IPS DF 4.7 (cell line): Measurements from ENCODE around the gene KDM2B.

Source experiments
- DNase-seq: peaks from one replicate; pipeline ENCODE4 v3.0.0-alpha.2; 2013; ENCODE audit warnings: low spot score; ENCODE audit errors: extremely low read depth

The KDM2B gene

DNA sequence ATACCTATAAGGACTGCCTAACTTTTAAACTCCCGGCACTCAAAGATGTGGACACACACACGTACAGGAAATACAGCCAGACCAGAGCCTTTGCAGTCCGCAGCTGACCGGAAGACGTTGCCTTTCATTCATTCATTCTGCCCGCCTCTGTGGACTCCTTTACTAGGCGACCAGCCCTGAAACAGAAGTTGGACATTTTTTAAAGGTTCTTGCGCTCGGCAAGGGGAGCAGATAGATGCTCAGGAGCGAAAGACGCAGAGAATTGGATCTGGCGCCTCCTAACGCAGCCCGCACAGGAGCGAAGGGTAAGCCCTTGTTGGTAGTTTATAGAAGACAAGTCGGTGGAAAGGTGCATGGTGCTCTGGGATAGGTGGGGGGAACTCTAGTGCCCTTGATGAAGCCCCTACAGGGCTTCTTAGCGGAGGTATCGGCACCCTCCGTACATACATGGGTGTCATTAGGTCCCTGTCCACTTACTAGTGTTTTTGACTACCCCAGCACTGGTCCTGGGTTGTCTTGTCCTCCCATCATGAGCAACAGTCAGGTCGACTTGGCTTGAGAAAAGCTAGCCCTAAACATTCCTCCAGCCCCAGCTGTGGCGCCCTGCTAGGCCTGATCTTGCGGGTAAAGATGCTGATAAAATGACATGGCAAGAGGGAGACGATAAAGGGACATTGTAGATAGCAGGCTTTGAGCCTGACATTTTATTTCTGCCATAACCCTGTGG lies at the start of gene KDM2B:
Gene KDM2B, minus strand, starts transcription at position 65 of the 727 bp plus-strand sequence. CDS start 112 bp downstream, outside the sequence.
- DNase-seq, result no peak

DNA sequence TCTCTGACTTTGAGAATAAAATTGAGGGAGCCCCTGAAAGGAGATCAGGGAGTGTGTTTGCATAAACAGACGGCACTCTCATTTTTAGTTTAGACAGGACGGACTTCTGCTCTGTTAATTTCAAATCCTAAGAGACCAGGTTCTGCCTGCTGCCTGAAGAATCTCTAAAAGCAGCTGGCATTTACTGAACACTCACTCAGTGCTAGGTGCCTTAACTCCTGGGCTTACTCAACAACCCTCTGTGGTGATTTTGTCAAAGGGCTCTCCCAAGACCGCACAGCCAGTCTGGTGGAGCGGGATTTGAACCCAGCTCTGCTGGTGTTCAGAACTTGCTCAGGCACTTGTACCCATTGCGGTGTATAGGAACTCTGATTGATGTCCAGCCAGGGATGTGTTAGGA lies 47.7 kb upstream of the KDM2B start:
- DNase-seq, result no peak

DNA sequence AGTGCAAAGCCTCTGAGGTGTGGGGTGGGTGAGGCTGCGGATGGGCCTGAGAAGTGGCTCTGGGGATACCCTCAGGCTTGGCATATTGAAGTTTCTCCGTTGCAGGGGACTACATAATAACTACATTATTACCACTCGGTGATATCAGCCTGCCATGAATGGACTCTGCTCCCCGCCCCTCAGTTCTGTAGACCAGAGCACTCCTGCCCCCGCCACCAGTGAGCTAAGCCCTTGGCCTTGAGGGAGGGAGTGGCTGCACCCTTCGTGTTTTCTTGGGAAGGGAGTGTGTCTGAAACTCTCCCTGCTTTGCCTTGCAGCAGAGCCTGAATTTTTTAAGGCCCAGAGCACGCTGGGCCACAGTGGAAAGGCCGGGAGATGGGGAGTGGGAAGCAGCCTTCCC lies 47.2 kb upstream of the KDM2B start:
- DNase-seq, result no peak

DNA sequence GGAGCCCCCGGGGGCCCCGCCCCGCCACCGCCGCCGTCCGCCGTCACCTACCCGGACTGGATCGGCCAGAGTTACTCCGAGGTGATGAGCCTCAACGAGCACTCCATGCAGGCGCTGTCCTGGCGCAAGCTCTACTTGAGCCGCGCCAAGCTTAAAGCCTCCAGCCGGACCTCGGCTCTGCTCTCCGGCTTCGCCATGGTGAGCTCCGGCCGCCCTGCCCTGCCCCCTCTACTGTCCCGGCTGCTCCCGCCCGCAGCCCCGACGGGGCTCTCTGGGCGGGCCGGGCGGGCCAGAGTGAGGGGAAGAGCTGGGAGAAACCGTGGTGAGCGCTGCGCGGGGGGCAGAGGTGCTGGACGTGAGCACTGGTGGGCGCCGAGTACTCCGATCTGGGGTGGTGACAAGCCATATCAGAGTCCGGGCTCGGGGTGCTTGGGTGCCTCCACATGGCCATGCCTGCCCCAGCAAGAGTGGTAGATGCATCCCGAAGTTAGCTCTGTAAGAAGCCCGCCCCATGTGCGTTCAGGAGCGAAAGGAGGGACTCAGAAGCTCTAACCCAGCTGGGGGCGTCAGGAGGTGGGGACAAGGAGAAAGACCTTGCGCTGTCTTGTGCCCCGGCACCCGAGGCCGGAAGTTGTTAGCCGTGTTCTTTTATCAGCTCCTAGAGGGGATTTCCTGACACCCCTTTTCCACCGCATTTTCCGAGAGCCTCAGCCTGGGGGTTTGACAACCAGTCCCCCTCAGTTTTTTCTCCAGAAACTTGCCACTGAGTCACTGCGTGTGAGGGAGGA lies 46.2 kb upstream of the KDM2B start:
- DNase-seq, result no peak

DNA sequence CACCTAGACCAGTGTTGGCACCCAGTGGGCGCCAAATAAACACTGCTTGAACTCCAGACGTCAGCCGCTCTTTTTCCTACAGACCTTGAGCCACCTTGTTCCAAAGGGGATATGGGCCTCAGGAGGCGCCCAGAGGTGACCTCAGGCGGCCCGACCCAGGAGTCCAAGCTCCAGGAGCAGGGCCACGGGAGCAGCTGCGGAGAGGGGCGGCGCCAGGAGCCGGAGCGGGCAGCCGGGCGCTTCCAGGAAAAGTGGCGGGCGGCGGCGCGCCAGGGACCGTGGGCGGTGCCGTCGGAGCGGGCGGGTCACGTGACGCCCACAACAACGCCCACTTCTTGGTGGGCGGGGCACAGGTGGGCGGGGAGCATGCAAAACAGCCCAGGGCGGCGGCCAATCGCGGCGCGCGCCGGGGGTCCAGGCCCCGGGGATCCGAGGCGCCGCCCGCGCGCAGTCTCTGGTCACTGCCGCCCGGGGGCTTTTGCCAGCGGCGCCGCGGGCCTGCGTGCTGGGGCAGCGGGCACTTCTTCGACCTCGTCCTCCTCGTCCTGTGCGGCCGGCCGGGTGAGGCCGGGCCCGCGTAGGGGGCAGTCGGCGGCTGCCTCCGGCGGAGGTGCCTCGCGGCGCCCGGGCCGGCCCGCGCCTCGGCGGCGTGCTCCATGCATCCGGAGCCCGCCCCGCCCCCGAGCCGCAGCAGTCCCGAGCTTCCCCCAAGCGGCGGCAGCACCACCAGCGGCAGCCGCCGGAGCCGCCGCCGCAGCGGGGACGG lies 45.4 kb upstream of the KDM2B start, which contains the start of gene ORAI1:
Gene ORAI1, plus strand, starts transcription at position 444 of the 766 bp plus-strand sequence.
- no peak for DNase-seq

DNA sequence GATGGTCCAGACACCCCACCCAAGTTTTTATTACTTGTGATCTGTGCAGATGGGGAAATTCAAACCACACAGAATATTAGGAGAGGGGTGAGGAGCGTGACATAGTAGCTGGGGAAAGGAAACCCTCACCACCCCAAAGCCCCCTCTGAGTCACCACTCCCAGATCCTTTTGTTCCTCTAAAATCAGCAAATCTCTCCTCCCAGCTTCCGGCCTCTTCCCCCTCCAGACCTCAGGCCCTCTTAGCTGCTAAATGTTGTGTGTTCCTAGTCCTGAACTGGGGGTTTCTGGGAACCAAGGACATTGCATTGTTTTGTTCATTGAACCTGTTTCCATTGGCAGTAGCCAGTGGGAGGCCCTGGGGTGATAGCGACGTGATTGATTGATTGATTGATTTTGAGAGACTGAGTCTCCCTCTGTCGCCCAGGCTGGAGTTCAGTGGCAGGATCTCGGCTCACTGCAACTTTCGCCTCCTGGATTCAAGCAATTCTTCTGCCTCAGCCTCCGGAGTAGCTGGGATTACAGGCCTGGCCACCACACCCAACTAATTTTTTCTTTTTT lies 39.6 kb upstream of the KDM2B start:
- no peak for DNase-seq

DNA sequence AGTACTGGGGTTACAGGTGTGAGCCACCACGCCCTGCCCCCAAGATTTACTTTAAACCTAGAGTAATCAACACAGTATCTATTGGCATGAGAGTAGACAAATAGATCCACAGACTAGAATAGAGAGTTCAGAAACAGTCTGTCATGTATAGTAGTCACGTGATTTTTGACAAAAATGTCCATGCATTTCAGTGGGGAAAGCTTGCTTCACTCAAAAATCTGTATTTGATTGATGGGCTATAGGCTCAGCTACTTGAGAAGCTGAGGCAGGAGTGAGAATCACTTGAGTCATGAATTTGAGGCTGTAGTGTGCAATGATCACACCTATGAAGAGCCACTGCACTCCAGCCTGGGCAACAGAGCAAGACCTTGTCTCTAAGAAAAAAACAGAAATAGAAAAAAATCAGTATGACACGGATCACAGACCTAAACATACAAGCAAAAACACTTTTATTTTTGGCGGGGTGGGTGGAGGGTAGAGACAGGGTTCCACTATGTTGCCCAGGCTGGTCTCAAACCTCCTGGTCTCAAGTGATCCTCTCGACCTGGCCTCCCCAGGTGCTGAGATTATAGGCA lies 37.9 kb upstream of the KDM2B start:
- DNase-seq, result no peak

DNA sequence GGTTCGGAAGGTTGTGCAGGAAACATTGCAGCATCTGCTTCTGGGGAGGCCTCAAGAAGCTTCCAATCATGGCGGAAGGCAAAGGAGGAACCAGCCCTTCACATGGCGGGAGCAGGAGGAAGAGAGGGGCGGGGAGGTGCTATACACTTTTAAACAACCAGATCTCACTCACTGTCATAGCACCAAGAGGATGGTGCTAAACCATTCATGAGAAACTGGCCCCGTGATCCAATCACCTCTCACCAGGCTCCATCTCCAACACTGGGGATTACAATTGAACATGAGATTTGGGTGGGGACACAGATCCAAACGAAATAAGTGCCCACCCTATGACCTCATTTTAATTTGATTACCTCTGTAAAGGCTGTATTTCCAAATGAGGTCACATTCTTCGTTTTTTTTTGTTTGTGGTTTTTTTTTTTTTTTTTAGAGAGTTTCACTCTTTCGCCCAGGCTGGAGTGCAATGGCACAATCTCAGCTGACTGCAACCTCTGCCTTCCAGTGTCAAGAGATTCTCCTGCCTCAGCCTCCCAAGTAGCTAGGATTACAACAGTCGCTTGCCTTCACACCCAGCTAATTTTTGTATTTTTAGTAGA lies 34.1 kb upstream of the KDM2B start:
- DNase-seq, result no peak

DNA sequence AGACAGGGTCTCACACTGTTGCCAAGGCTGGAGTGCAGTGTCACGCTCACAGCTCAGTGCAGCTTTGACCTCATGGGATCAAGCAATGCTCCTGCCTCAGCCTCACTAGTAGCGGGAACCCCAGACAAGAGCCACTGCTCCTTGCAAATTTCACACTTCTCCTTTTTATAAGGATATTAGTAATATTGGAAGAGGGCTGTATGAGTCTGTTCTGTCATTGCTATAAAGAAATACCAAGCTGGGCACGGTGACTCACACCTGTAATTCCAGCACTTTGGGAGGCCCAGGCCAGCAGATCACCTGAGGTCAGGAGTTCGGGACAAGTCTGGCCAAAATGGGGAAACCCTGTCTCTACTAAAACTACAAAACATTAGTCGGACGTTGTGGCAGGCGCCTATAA lies 32.6 kb upstream of the KDM2B start:
- DNase-seq, result no peak

DNA sequence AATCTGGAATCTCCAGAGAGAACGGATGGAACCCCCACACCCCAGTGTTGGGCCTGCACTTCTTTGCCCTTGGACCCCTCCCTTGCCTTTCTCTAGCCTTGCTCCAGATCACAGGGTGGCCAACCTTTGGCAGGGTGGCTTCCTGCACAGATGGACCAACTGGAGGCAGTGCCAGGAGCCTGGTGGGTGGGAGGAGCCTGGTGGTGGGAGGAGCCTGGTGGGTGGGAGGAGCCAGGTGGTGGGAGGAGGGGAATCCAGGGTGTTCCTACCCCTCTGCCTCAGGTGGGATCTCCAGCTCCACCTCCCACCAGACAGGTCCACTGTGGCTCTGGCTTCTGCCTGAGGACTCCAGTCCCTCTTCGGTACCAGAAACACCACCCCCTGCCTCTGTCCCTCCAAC lies 30.5 kb upstream of the KDM2B start:
- no peak for DNase-seq

DNA sequence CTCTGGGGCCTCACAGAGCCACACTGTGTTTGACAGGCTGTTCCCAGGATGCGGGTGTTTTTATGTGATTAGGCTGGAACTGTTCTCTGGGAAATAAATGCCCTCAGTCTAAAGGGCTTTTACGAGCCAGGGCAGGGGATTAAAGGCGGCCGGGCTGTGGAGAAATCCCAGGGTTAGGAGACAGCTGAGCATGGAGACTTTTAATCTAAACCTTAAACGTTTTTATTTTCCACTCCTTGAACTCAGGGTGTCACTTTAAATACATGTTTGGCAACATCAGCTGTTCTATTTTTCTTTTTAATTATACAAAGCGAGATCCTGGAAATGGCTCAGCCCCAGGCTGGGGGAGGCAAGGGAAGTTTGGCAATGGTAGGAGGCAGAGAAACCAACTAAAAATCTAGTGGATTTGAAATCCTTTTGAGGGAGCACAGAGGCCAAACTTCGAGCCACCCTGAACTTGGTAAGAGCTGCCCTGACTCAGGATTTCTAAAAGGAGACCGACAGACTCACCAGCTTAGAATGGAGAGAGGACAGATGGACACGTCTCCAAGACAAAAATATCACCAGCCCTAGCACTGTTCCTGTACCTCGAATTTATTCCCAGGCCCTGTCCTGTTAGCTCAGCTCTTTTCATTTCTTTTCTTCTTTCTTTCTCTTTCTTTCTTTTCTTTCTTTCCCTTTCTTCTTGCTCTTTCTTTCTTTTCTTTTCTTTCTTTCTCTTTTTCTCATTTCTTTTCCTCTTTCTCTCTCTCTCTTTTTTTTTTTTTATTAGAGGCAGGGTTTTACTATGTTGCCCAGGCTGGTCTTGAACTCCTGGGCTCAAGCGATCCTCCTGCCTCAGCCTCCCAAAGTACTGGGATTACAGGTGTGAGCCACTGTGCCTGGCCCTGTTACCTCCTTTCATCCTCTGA lies 29.7 kb upstream of the KDM2B start:
- no peak for DNase-seq

DNA sequence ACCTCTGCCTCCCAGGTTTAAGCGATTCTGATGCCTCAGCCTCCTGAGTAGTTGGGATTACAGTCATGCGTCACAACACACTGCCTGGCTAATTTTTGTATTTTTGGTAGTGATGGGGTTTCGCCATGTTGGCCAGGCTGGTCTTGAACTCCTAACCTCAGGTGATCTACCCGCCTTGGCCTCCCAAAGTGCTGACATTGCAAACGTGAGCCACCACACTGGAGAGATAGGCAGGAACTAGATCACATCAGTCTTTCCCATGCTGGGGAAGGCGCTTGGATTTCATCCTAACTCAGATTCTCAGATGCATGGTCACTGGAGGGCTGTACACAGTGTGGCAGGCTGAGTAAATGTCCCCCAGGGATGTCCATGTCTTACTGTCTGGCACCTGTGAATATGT lies 27.5 kb upstream of the KDM2B start:
- DNase-seq, result no peak

DNA sequence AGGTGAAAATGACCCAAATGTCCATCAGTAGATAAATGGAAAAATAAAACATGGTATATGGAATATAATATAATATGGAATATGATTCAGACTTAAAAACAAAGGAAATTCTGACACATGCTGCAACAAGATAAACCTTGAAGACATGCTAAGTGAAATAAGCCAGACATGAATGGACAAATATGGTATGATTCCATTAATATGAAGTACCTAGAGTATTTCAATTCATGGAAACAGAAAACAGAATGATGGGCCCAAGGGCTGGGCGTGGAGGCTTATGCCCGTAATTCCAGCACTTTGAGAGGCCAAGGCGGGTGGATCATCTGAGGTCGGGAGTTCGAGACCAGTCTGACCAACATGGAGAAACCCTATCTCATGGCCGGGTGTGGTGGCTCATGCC lies 22.8 kb upstream of the KDM2B start:
- no peak for DNase-seq

DNA sequence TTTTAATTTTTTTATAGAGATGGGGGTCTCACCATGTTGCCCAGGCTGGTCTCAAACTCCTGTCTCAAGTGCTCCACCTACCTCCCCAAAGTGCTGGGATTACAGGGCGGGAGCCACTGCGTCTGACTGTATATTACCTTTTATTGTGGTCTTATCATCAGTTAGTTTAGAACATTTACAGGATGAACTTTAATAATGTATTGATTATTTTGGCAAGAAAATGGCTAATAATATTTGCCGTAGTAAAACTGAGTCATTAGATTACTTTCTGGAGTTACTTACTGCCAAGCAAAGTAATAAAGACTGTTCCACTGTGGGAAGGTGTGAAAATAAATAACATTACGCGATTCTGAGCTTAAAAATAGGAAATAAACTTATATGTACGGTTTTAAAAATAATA lies 21.9 kb upstream of the KDM2B start:
- DNase-seq, result no peak

DNA sequence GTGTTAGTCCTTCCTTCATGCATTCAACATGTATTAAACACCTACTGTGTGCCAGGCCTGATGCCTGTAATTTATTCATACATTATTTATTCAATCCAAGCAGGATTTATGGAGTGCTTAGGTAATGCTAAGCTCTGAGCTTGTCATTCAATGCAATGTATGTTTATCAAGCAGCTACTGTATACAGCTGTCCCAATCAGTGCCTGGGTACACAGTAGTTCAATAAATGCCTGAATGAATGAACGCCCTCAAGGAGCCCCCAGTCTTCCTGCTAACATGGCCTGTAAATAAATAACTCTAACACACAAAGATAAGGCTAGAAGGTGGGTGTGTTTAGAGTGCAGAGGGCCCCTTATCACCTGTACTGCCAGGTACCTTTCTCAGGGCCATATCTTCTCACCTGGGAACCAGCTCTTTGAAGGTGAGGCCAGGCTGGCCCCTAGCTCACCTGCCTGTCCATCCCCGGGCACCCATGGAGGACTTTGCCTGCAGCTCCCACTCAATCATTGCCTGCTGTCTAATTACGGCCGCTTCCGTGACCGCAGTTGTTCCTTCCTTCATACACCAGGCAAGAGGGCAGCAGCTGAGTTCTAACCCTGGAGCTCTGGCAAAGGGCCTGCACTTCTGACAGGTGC lies 20.0 kb upstream of the KDM2B start:
- DNase-seq, result no peak

DNA sequence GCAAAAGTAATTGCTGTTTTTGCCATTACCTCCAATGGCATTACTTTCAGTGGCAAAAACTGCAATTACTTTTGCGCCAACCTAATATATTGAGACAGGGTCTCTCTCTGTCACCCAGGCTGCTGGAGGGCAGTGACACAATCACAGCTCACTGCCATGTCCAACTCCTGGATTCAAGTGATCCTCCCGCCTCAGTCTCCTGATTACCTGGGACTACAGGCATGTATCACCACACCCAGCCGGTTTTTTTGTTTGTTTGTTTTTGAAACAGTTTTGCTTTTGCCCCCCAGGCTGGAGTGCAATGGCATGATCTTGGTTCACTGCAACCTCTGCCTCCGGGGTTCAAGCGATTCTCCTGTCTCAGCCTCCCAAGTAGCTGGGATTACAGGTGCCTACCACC lies 15.7 kb upstream of the KDM2B start:
- DNase-seq, result no peak

DNA sequence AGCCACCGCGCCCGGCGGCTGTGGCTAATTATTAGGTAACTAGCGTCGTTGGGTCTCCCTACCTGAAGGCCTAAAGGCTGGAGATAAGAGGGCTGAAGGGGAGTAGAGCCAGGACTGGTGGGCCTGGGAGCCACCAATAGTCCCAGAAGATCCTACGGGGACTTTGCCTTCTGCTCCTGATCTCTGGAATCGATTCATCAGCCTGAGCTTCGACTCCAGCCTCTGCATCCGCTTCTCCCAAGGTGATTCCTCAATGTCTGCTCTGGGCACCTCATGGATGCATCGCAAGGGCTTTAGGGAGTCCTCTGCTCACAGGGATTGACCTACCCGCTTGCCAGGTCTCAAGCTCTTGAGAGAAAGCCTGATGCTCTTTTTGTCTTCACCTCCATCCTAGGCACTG lies 14.7 kb upstream of the KDM2B start:
- no peak for DNase-seq

DNA sequence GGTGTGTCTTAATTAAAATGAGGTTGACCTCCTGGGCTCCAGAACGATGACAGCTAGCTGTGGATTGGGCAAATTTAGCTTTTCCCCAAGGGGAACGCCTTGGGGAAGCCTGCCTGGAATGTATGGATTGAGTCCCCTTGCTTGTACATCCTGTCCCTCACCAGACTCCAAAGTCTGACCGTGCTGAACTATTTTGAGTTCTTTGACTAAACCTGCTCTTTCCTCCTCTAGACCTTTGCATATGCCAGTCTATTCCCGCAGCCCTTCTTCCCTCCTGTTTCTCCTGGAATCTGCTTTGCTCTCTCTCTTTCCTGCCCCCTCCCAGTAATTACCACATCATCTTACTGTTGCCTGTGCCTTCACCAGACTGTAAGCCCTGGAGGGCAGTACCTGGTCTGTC lies 11.5 kb upstream of the KDM2B start:
- DNase-seq, result no peak

DNA sequence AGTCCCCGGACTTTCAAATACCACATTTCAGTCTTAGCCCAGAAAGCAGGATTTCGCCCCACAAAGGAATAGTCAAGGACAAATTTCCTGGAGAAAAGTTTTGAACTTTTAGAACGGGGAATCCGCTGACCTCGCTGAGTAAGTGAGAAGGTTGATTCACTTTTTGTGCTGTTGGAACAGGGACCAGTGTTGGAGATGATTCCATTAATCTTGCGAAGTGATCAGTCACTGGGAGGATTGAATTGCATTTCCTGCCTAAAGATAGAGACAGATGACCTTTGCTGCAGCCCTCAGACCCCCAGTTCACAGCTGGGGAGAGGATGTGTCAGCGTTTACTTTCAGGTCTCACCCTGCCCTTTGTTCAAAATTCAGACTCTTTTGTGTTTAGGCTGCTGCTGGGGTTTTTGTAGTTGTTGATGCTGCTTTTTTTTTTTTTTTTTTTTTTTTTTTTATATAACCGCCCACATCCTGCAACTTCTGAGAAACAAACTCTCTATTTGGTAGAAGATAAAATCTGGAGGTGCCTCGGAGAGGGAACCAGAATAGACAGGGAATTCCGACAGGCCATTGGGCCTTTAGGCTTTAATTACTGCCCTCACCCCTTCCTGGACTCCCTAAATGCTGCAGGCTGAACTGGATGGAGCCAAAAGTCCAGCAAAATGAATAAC lies 9.8 kb upstream of the KDM2B start:
- DNase-seq, result no peak
